HepG2 (cell line): ENCODE results near the gene LSS. TPM values are rescaled to one million over a fixed set of nuclear protein-coding genes. Genes with fewer than 3 reads are reported as not detected.

Experiments used
- ATAC-seq: fragments of 200-7000 bp; cut with Tn5 transposase; 3 replicates; pipeline ENCODE4 v1.9.1; 2020; ENCODE audit warnings: mild to moderate bottlenecking, moderate library complexity
- BruUV-seq: library from RNA; stranded (reverse); fragments of 400-500 nt; replicated peaks from 2 replicates; lab custom pipeline; 2021; lab: Mats Ljungman, UMichigan
- CTCF ChIA-PET: fragments of 300-600 bp; formaldehyde crosslinking; extraction: SDS; loops from one replicate; lab custom pipeline; 2021; ENCODE audit warnings: low total read pairs, inconsistent platforms, low intra/inter-chr PET ratio; lab: Yijun Ruan, JAX
- POLR2A ChIA-PET: fragments of 350-600 bp; sonication (Branson Sonifier 250); formaldehyde crosslinking; loops from one replicate; lab custom pipeline; 2020; ENCODE audit warnings: antibody characterized with exemption, inconsistent platforms; lab: Yijun Ruan, JAX
- DNase-seq: peaks from one replicate; pipeline ENCODE4 v3.0.0-alpha.2; 2015; ENCODE audit warnings: low spot score
- FAIRE-seq: peaks from 3 replicates; lab custom pipeline; 2011; peaks lifted over from hg19 to GRCh38; lab: Jason Lieb, UNC
- H2AFZ ChIP-seq: one replicate; pipeline ENCODE4 v1.6.1; 2011; ENCODE audit warnings: low read length, inconsistent platforms
- H3K27ac ChIP-seq: fragments of 300-600 bp; 3 replicates; pipeline ENCODE4 v1.8.0; 2011; ENCODE audit warnings: mixed run types, mild to moderate bottlenecking, mixed read lengths, low read length, inconsistent platforms; ENCODE audit not compliant: insufficient read depth; ENCODE audit errors: extremely low read length
- H3K27me3 ChIP-seq, 2 experiments: fragments of 200-600 bp in 1 of 2; 2 replicates in 1 of 2; 3 replicates in 1 of 2; pipeline versions ENCODE4 v1.6.0 to v1.8.0; 2011; ENCODE audit warnings: low read length in 2 of 2, mild to moderate bottlenecking in 2 of 2, moderate library complexity in 2 of 2, inconsistent platforms in 1 of 2; ENCODE audit not compliant: insufficient read depth in 2 of 2, control insufficient read depth in 1 of 2
- H3K36me3 ChIP-seq, 2 experiments: fragments of 200-600 bp in 1 of 2; replicated peaks in 1 of 2; 2 replicates in 1 of 2; 3 replicates in 1 of 2; pipeline versions ENCODE4 v1.5.1 to v1.8.0; 2011; ENCODE audit warnings: low read length in 2 of 2, inconsistent platforms in 1 of 2; ENCODE audit not compliant: insufficient read depth in 2 of 2, control insufficient read depth in 1 of 2
- H3K4me1 ChIP-seq: 2 replicates; pipeline ENCODE4 v1.5.1; 2012; ENCODE audit warnings: low read length, inconsistent platforms; ENCODE audit not compliant: insufficient read depth
- H3K4me2 ChIP-seq: 2 replicates; pipeline ENCODE4 v1.6.0; 2011; ENCODE audit warnings: low read depth, low read length, inconsistent platforms
- H3K4me3 ChIP-seq, 3 experiments: fragments of 200-600 bp in 1 of 3; sonication (generic), shearing (Covaris generic) in 1 of 3; replicated peaks in 1 of 3; 2 replicates each; pipeline ENCODE4 v1.5.1; 2011 to 2016; ENCODE audit warnings: low read length in 3 of 3, inconsistent platforms in 2 of 3, low read depth in 2 of 3, mild to moderate bottlenecking in 2 of 3, control low read depth in 1 of 3, mixed read lengths in 1 of 3; ENCODE audit not compliant: insufficient read depth in 1 of 3
- H3K79me2 ChIP-seq: one replicate; pipeline ENCODE4 v1.6.1; 2011; ENCODE audit warnings: low read length, inconsistent platforms; ENCODE audit not compliant: insufficient read depth
- H3K9ac ChIP-seq: 2 replicates; pipeline ENCODE4 v1.6.0; 2011; ENCODE audit warnings: mild to moderate bottlenecking, low read depth, low read length, inconsistent platforms; ENCODE audit not compliant: insufficient read depth
- H3K9me3 ChIP-seq: 2 replicates; pipeline ENCODE4 v1.5.1; 2012; ENCODE audit warnings: mild to moderate bottlenecking, low read length
- H4K20me1 ChIP-seq: 2 replicates; pipeline ENCODE4 v1.6.0; 2011; ENCODE audit warnings: inconsistent platforms, mild to moderate bottlenecking, low read length, moderate library complexity; ENCODE audit not compliant: insufficient read depth
- BRD4 ChIP-seq: sonication (generic); formaldehyde crosslinking; IDR thresholded peaks from 2 replicates; pipeline ENCODE4 v1.4.0; 2020; ENCODE audit warnings: missing genetic modification reagents
- GTF2F1 ChIP-seq: fragments of 150-350 bp; IDR thresholded peaks from 2 replicates; pipeline ENCODE4 v1.6.1; 2014; ENCODE audit warnings: low read length
- MATR3 ChIP-seq: sonication (generic); formaldehyde crosslinking; IDR thresholded peaks from 2 replicates; pipeline ENCODE4 v1.4.0; 2020; ENCODE audit warnings: missing genetic modification reagents
- POLR2G ChIP-seq: fragments of 200-400 bp; formaldehyde crosslinking; IDR thresholded peaks from 2 replicates; pipeline ENCODE4 v1.6.1; 2018; ENCODE audit warnings: mild to moderate bottlenecking, low read depth, low read length, moderate library complexity
- XBP1 ChIP-seq: sonication (generic); formaldehyde crosslinking; IDR thresholded peaks from 2 replicates; pipeline ENCODE4 v1.5.0; 2020; ENCODE audit warnings: missing genetic modification reagents
- ZNF160 ChIP-seq: sonication (generic); formaldehyde crosslinking; IDR thresholded peaks from 2 replicates; pipeline ENCODE4 v1.8.0; 2022; ENCODE audit warnings: mild to moderate bottlenecking, inconsistent platforms, missing genetic modification reagents
- ZNF264 ChIP-seq: sonication (generic); formaldehyde crosslinking; IDR thresholded peaks from 2 replicates; pipeline ENCODE4 v1.4.0; 2020; ENCODE audit warnings: missing genetic modification reagents
- ZNF589 ChIP-seq: sonication (generic); formaldehyde crosslinking; conservative IDR thresholded peaks from 2 replicates; pipeline ENCODE4 v1.8.0; 2022; ENCODE audit warnings: mild to moderate bottlenecking, moderate library complexity, missing genetic modification reagents
- ZNF672 ChIP-seq: sonication (generic); formaldehyde crosslinking; IDR thresholded peaks from 2 replicates; pipeline ENCODE4 v1.8.1; 2022; ENCODE audit warnings: missing genetic modification reagents
- ZNF713 ChIP-seq: sonication (generic); formaldehyde crosslinking; IDR thresholded peaks from 2 replicates; pipeline ENCODE4 v1.4.0; 2020; ENCODE audit warnings: mild to moderate bottlenecking, missing genetic modification reagents
- WGBS: methylation state at CpG from one replicate; pipeline ENCODE4 v1.1.6; 2017; ENCODE audit warnings: low lambda C conversion rate; 5-methylcytosine and 5-hydroxymethylcytosine counted together
- in situ Hi-C: cut with HindIII; loops from 2 replicates; pipeline ENCODE4 v1.10.0; 2017; ENCODE audit warnings: low pct_unique_long_range_greater_than_20kb; ENCODE audit not compliant: extremely low pct_ligation_motif_present
- intact Hi-C: fragments of 100-400 bp; cut with micrococcal nuclease; formaldehyde crosslinking; loops from one replicate; pipeline ENCODE4 v1.10.0; 2022; ENCODE audit not compliant: unreplicated experiment
- polyA plus RNA-seq, 8 experiments: library from polyadenylated mRNA; depleted of rRNA in 3 of 8; stranded (reverse) in 7 of 8; unstranded in 1 of 8; fragments of >200 nt; fragmentation: Illumina TruSeq in 4 of 8; extraction: Trizol in 4 of 8; gene quantifications; 2 replicates each; pipeline versions ENCODE4 v1.2.1 to v1.2.3, GENCODE V29; 2011 to 2016; ENCODE audit warnings: low read depth in 4 of 8, missing spikeins in 1 of 8, mixed read lengths in 1 of 8; ENCODE audit not compliant: insufficient read depth in 1 of 8
- total RNA-seq, 5 experiments: library from RNA; depleted of rRNA; stranded (reverse); fragments of >200 nt; fragmentation: Illumina TruSeq; extraction: Trizol; gene quantifications; 2 replicates each; pipeline ENCODE4 v1.2.3, GENCODE V29; 2016; ENCODE audit warnings: low read depth in 1 of 5
- TF ChIP-seq, protein P1 (sequence below): sonication (generic); formaldehyde crosslinking; IDR thresholded peaks from 2 replicates; pipeline ENCODE4 v1.4.0; 2020; ENCODE audit warnings: missing genetic modification reagents
- TF ChIP-seq, protein P2 (sequence below): sonication (generic); formaldehyde crosslinking; IDR thresholded peaks from 2 replicates; pipeline ENCODE4 v1.4.0; 2020; ENCODE audit warnings: missing genetic modification reagents, borderline replicate concordance

The LSS gene
- total and polyA plus RNA-seq, 2 of the 13 experiments (the other 11 are each of a cell fraction or from before 2014, with no cell fraction given) = 72.6 to 113 TPM

DNA sequence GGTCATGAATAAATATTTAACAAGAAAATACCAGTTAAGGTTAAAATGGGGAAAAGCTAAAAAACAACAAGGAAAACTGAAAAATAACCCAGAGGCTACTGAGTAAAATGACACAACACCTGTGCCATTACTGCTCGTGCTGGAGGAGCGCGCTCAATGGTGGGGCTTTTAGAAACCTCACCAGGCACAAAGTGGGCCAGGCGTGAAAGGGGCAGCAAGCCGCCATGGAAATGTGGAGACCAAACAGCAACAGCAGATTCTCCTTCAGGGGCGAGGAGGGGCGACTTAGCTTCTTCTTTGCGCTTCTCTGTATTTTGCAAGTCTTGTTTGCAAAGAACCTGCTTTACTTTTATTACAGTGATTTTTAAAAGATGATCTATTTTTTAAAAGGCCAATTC is 25.4 kb downstream of the LSS start:
- Histone ChIP-seq H3K27ac (no peak overlapping the region), H3K4me3 (no peak overlapping the region), H3K9ac (no peak overlapping the region), H3K27me3 (no peaks in the 10 kb centered on the region), H2AFZ (no peak overlapping the region), H3K4me2 (no peak overlapping the region), H3K9me3 (no peaks in the 10 kb centered on the region), H3K4me1 (no peaks in the 10 kb centered on the region), H3K79me2 (no peaks in the 10 kb centered on the region), H4K20me1 (0 out of 2 replicates have a peak, but pooled peaks cover 2% of the 10 kb centered on the region), H3K36me3 (peaks cover 26 to 72% of the 10 kb centered on the region in 2 experiments)
- TF ChIP-seq ZNF589 (CRISPR knock-in tag) = no peak
- no peak for TF ChIP-seq MATR3 (CRISPR knock-in tag)
- no peak for TF ChIP-seq BRD4 (CRISPR knock-in tag)
- no peak for TF ChIP-seq ZNF160 (CRISPR knock-in tag)
- TF ChIP-seq XBP1 = no peak
- TF ChIP-seq, protein P1, sequence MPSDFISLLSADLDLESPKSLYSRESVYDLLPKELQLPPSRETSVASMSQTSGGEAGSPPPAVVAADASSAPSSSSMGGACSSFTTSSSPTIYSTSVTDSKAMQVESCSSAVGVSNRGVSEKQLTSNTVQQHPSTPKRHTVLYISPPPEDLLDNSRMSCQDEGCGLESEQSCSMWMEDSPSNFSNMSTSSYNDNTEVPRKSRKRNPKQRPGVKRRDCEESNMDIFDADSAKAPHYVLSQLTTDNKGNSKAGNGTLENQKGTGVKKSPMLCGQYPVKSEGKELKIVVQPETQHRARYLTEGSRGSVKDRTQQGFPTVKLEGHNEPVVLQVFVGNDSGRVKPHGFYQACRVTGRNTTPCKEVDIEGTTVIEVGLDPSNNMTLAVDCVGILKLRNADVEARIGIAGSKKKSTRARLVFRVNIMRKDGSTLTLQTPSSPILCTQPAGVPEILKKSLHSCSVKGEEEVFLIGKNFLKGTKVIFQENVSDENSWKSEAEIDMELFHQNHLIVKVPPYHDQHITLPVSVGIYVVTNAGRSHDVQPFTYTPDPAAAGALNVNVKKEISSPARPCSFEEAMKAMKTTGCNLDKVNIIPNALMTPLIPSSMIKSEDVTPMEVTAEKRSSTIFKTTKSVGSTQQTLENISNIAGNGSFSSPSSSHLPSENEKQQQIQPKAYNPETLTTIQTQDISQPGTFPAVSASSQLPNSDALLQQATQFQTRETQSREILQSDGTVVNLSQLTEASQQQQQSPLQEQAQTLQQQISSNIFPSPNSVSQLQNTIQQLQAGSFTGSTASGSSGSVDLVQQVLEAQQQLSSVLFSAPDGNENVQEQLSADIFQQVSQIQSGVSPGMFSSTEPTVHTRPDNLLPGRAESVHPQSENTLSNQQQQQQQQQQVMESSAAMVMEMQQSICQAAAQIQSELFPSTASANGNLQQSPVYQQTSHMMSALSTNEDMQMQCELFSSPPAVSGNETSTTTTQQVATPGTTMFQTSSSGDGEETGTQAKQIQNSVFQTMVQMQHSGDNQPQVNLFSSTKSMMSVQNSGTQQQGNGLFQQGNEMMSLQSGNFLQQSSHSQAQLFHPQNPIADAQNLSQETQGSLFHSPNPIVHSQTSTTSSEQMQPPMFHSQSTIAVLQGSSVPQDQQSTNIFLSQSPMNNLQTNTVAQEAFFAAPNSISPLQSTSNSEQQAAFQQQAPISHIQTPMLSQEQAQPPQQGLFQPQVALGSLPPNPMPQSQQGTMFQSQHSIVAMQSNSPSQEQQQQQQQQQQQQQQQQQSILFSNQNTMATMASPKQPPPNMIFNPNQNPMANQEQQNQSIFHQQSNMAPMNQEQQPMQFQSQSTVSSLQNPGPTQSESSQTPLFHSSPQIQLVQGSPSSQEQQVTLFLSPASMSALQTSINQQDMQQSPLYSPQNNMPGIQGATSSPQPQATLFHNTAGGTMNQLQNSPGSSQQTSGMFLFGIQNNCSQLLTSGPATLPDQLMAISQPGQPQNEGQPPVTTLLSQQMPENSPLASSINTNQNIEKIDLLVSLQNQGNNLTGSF (CRISPR knock-in tag) = no peak
- no peak for TF ChIP-seq GTF2F1
- TF ChIP-seq POLR2G = no peak
- TF ChIP-seq ZNF672 = no peak
- TF ChIP-seq ZNF264 = no peak
- TF ChIP-seq, protein P2, sequence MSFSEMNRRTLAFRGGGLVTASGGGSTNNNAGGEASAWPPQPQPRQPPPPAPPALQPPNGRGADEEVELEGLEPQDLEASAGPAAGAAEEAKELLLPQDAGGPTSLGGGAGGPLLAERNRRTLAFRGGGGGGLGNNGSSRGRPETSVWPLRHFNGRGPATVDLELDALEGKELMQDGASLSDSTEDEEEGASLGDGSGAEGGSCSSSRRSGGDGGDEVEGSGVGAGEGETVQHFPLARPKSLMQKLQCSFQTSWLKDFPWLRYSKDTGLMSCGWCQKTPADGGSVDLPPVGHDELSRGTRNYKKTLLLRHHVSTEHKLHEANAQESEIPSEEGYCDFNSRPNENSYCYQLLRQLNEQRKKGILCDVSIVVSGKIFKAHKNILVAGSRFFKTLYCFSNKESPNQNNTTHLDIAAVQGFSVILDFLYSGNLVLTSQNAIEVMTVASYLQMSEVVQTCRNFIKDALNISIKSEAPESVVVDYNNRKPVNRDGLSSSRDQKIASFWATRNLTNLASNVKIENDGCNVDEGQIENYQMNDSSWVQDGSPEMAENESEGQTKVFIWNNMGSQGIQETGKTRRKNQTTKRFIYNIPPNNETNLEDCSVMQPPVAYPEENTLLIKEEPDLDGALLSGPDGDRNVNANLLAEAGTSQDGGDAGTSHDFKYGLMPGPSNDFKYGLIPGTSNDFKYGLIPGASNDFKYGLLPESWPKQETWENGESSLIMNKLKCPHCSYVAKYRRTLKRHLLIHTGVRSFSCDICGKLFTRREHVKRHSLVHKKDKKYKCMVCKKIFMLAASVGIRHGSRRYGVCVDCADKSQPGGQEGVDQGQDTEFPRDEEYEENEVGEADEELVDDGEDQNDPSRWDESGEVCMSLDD (CRISPR knock-in tag) = no peak
- TF ChIP-seq ZNF713 (CRISPR knock-in tag) = no peak
- FAIRE-seq (no peak), ATAC-seq (no peak), DNase-seq (no peak)
- ChIA-PET CTCF (no interaction called here), POLR2A (no interaction called here)
- in situ Hi-C loops = no loop called here
- intact Hi-C loops = no loop called here
- BruUV-seq = no TSS peak
- WGBS = 93% methylated on average over 8 of the region's 8 CpGs
